SH-SY5Y (cell line): ENCODE data around the gene SGCD.

Experiments used
- GATA2 ChIP-seq: IDR thresholded peaks from 2 replicates; pipeline ENCODE4 v1.6.1; 2011; ENCODE audit warnings: mild to moderate bottlenecking, low read depth, low read length
- GATA3 ChIP-seq: IDR thresholded peaks from 2 replicates; pipeline ENCODE4 v1.6.1; 2011; ENCODE audit warnings: low read depth, mild to moderate bottlenecking, low read length, moderate library complexity

DNA sequence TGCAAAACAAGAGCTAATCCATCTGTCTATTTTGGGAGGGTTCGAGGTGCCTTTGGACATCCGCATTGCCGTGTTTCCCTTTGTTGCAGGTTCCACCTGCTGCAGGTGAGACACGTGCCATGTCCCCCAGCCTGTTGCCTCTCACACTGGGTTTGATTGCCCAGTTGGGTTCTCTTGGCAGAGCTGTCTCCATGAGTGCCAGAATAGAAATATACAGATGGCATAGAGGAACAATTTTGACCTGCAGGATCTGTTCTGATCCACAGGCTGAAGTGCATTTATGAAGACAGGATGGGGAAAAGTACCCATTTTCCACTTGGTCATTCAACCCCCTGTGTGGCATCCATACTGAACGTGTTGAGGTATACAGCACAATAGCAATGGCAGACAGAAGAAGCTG is 178.1 kb downstream of the SGCD start:
- TF ChIP-seq GATA2 (no peak), GATA3 (no peak)
